ENCODE results near the gene GARIN5A. TPM values are rescaled to one million over a fixed set of nuclear protein-coding genes. Genes with fewer than 3 reads are reported as not detected.
A peak's percentile ranks its signal among the peaks of the same experiment; 100 is the strongest.

Gene GARIN5A
- polyA plus RNA-seq, 4 donors = 0.89 to 3.4 (median 2.1) TPM; not detected in 1

- Histone ChIP-seq H3K27me3 (ENCODE audit: control insufficient read depth in 3 of 3, insufficient read depth in 3 of 3, low read length in 3 of 3) (peaks cover 0 to 15% (median 2%) of the 10 kb centered on the region in 3 donors), H3K27ac (ENCODE audit: low read depth in 1 of 3, low read length in 2 of 3) (no peak overlapping the region), H3K4me1 (ENCODE audit: control insufficient read depth in 3 of 3, insufficient read depth in 2 of 3, low read depth in 1 of 3, low read length in 2 of 3) (peaks cover 0 to 4% (median 0%) of the 10 kb centered on the region in 3 donors), H3K4me3 (ENCODE audit: low read depth in 1 of 3, low read length in 3 of 3) (no peak overlapping the region), H3K36me3 (ENCODE audit: control insufficient read depth in 3 of 3, insufficient read depth in 2 of 3, low read depth in 1 of 3, low read length in 3 of 3) (no peaks in the 10 kb centered on the region), H3K9me3 (ENCODE audit: control insufficient read depth in 2 of 2, insufficient read depth in 1 of 2, low read depth in 1 of 2, low read length in 1 of 2) (peaks cover 0 to 4% of the 10 kb centered on the region in 2 donors)
- DNase-seq (no peak), FAIRE-seq (no peak)
- 62 to 66% (median 66%) methylated on average over 6 to 7 of the region's 7 CpGs for WGBS, 3 donors
These were observed 17.8 kb upstream of the GARIN5A start for GRCh38 chr19:50494186-50495019.

GRCh38 chr19:50493171-50493570, 16.5 kb upstream of the GARIN5A start:
- WGBS, 3 donors = 74 to 87% (median 85%) methylated on average over 6 to 8 of the region's 8 CpGs
- FAIRE-seq (no peak), DNase-seq (no peak)
- Histone ChIP-seq H3K27me3 (ENCODE audit: control insufficient read depth in 3 of 3, insufficient read depth in 3 of 3, low read length in 3 of 3) (peaks cover 0 to 14% (median 2%) of the 10 kb centered on the region in 3 donors), H3K4me3 (ENCODE audit: low read depth in 1 of 3, low read length in 3 of 3) (no peak overlapping the region), H3K9me3 (ENCODE audit: control insufficient read depth in 2 of 2, insufficient read depth in 1 of 2, low read depth in 1 of 2, low read length in 1 of 2) (peaks cover 0 to 4% of the 10 kb centered on the region in 2 donors), H3K4me1 (ENCODE audit: control insufficient read depth in 3 of 3, insufficient read depth in 2 of 3, low read depth in 1 of 3, low read length in 2 of 3) (peaks cover 0 to 4% (median 0%) of the 10 kb centered on the region in 3 donors), H3K36me3 (ENCODE audit: control insufficient read depth in 3 of 3, insufficient read depth in 2 of 3, low read depth in 1 of 3, low read length in 3 of 3) (no peaks in the 10 kb centered on the region), H3K27ac (ENCODE audit: low read depth in 1 of 3, low read length in 2 of 3) (no peak overlapping the region)

- Histone ChIP-seq H3K4me1 (ENCODE audit: control insufficient read depth in 3 of 3, insufficient read depth in 2 of 3, low read depth in 1 of 3, low read length in 2 of 3) (peaks cover 0 to 4% (median 0%) of the 10 kb centered on the region in 3 donors), H3K27me3 (ENCODE audit: control insufficient read depth in 3 of 3, insufficient read depth in 3 of 3, low read length in 3 of 3) (peaks cover 0 to 13% (median 2%) of the 10 kb centered on the region in 3 donors), H3K27ac (ENCODE audit: low read depth in 1 of 3, low read length in 2 of 3) (no peak overlapping the region), H3K36me3 (ENCODE audit: control insufficient read depth in 3 of 3, insufficient read depth in 2 of 3, low read depth in 1 of 3, low read length in 3 of 3) (no peaks in the 10 kb centered on the region), H3K4me3 (ENCODE audit: low read depth in 1 of 3, low read length in 3 of 3) (no peak overlapping the region), H3K9me3 (ENCODE audit: control insufficient read depth in 2 of 2, insufficient read depth in 1 of 2, low read depth in 1 of 2, low read length in 1 of 2) (peaks cover 0 to 4% of the 10 kb centered on the region in 2 donors)
- FAIRE-seq (no peak), DNase-seq (peak in 1 of 2 donors; percentile 69)
- WGBS, 3 donors = 2 to 12% (median 10%) methylated on average over 9 to 10 of the region's 12 CpGs
These were observed 15.8 kb upstream of the GARIN5A start for GRCh38 chr19:50492303-50493052.

- peaks cover 0 to 15% of the 10 kb centered on the region in 2 donors for H3K9me3 ChIP-seq (ENCODE audit: control insufficient read depth in 2 of 2, insufficient read depth in 1 of 2, low read depth in 1 of 2, low read length in 1 of 2)
- H3K4me1 ChIP-seq (ENCODE audit: control insufficient read depth in 3 of 3, insufficient read depth in 2 of 3, low read depth in 1 of 3, low read length in 2 of 3) = peaks cover 0 to 4% (median 0%) of the 10 kb centered on the region in 3 donors
- FAIRE-seq (no peak), DNase-seq (no peak)
- H3K36me3 ChIP-seq (ENCODE audit: control insufficient read depth in 3 of 3, insufficient read depth in 2 of 3, low read depth in 1 of 3, low read length in 3 of 3) = no peaks in the 10 kb centered on the region
- 36 to 49% (median 46%) methylated on average over 26 of the region's 26 CpGs for WGBS, 3 donors
- H3K27me3 ChIP-seq (ENCODE audit: control insufficient read depth in 3 of 3, insufficient read depth in 3 of 3, low read length in 3 of 3) = peaks cover 0 to 7% (median 2%) of the 10 kb centered on the region in 3 donors
- no peak overlapping the region for H3K27ac ChIP-seq (ENCODE audit: low read depth in 1 of 3, low read length in 2 of 3)
- no peak overlapping the region for H3K4me3 ChIP-seq (ENCODE audit: low read depth in 1 of 3, low read length in 3 of 3)
These were observed 14.4 kb upstream of the GARIN5A start for GRCh38 chr19:50490991-50491472.

GRCh38 chr19:50490411-50490811, 13.8 kb upstream of the GARIN5A start:
- Histone ChIP-seq H3K4me3 (ENCODE audit: low read depth in 1 of 3, low read length in 3 of 3) (no peak overlapping the region), H3K27me3 (ENCODE audit: control insufficient read depth in 3 of 3, insufficient read depth in 3 of 3, low read length in 3 of 3) (peaks cover 0 to 7% (median 2%) of the 10 kb centered on the region in 3 donors), H3K4me1 (ENCODE audit: control insufficient read depth in 3 of 3, insufficient read depth in 2 of 3, low read depth in 1 of 3, low read length in 2 of 3) (peaks cover 0 to 4% (median 0%) of the 10 kb centered on the region in 3 donors), H3K36me3 (ENCODE audit: control insufficient read depth in 3 of 3, insufficient read depth in 2 of 3, low read depth in 1 of 3, low read length in 3 of 3) (peaks cover 0 to 3% (median 0%) of the 10 kb centered on the region in 3 donors), H3K27ac (ENCODE audit: low read depth in 1 of 3, low read length in 2 of 3) (no peak overlapping the region), H3K9me3 (ENCODE audit: control insufficient read depth in 2 of 2, insufficient read depth in 1 of 2, low read depth in 1 of 2, low read length in 1 of 2) (peaks cover 0 to 15% of the 10 kb centered on the region in 2 donors)
- DNase-seq (no peak), FAIRE-seq (no peak)
- 94 to 95% (median 95%) methylated on average over 18 of the region's 18 CpGs for WGBS, 3 donors

GRCh38 chr19:50489461-50490011, 12.9 kb upstream of the GARIN5A start:
- Histone ChIP-seq H3K27ac (ENCODE audit: low read depth in 1 of 3, low read length in 2 of 3) (no peak overlapping the region), H3K27me3 (ENCODE audit: control insufficient read depth in 3 of 3, insufficient read depth in 3 of 3, low read length in 3 of 3) (peaks cover 0 to 5% (median 2%) of the 10 kb centered on the region in 3 donors), H3K4me1 (ENCODE audit: control insufficient read depth in 3 of 3, insufficient read depth in 2 of 3, low read depth in 1 of 3, low read length in 2 of 3) (peaks cover 0 to 4% (median 0%) of the 10 kb centered on the region in 3 donors), H3K9me3 (ENCODE audit: control insufficient read depth in 2 of 2, insufficient read depth in 1 of 2, low read depth in 1 of 2, low read length in 1 of 2) (peaks cover 0 to 15% of the 10 kb centered on the region in 2 donors), H3K36me3 (ENCODE audit: control insufficient read depth in 3 of 3, insufficient read depth in 2 of 3, low read depth in 1 of 3, low read length in 3 of 3) (peaks cover 0 to 8% (median 0%) of the 10 kb centered on the region in 3 donors), H3K4me3 (ENCODE audit: low read depth in 1 of 3, low read length in 3 of 3) (no peak overlapping the region)
- WGBS, 3 donors = 48 to 74% (median 68%) methylated on average over 24 of the region's 24 CpGs
- DNase-seq = no peak
- no peak for FAIRE-seq

GRCh38 chr19:50488389-50489194, 11.9 kb upstream of the GARIN5A start:
- Histone ChIP-seq H3K36me3 (ENCODE audit: control insufficient read depth in 3 of 3, insufficient read depth in 2 of 3, low read depth in 1 of 3, low read length in 3 of 3) (peaks cover 0 to 8% (median 0%) of the 10 kb centered on the region in 3 donors), H3K9me3 (ENCODE audit: control insufficient read depth in 2 of 2, insufficient read depth in 1 of 2, low read depth in 1 of 2, low read length in 1 of 2) (peaks cover 0 to 15% of the 10 kb centered on the region in 2 donors), H3K4me3 (ENCODE audit: low read depth in 1 of 3, low read length in 3 of 3) (no peak overlapping the region), H3K4me1 (ENCODE audit: control insufficient read depth in 3 of 3, insufficient read depth in 2 of 3, low read depth in 1 of 3, low read length in 2 of 3) (peaks cover 0 to 4% (median 0%) of the 10 kb centered on the region in 3 donors), H3K27ac (ENCODE audit: low read depth in 1 of 3, low read length in 2 of 3) (no peak overlapping the region), H3K27me3 (ENCODE audit: control insufficient read depth in 3 of 3, insufficient read depth in 3 of 3, low read length in 3 of 3) (peaks cover 0 to 5% (median 2%) of the 10 kb centered on the region in 3 donors)
- DNase-seq = no peak
- no peak for FAIRE-seq
- WGBS, 3 donors = 30 to 53% (median 50%) methylated on average over 13 of the region's 13 CpGs
